HCT116 (cell line): ENCODE results near the gene ANO3.

ENCODE experiments used
- ATF3 ChIP-seq: IDR thresholded peaks from 2 replicates; pipeline ENCODE4 v1.6.1; 2012
- CBX3 ChIP-seq: IDR thresholded peaks from 2 replicates; pipeline ENCODE4 v1.6.1; 2012; ENCODE audit warnings: low read depth
- CTCF ChIP-seq, 3 experiments: fragments of 200-600 bp in 1 of 3; sonication (generic) in 1 of 3; IDR thresholded peaks in 2 of 3; conservative IDR thresholded peaks in 1 of 3; 2 replicates each; pipeline ENCODE4 v1.5.1; 2012 to 2017; ENCODE audit warnings: low read depth in 2 of 3, low read length in 2 of 3, antibody characterized with exemption in 1 of 3, borderline replicate concordance in 1 of 3, control low read depth in 1 of 3, mild to moderate bottlenecking in 1 of 3, mixed read lengths in 1 of 3, mixed run types in 1 of 3, moderate library complexity in 1 of 3; ENCODE audit not compliant: insufficient read depth in 1 of 3
- EGR1 ChIP-seq: IDR thresholded peaks from 2 replicates; pipeline ENCODE4 v1.6.1; 2012; ENCODE audit warnings: low read depth
- EZH2 ChIP-seq: fragments of 200-600 bp; sonication (generic); IDR thresholded peaks from 2 replicates; pipeline ENCODE4 v1.6.1; 2017; ENCODE audit warnings: antibody characterized with exemption, mixed run types
- EZH2phosphoT487 ChIP-seq: fragments of 200-600 bp; IDR thresholded peaks from 2 replicates; pipeline ENCODE4 v1.6.1; 2018; ENCODE audit warnings: antibody characterized with exemption, borderline replicate concordance
- POLR2A ChIP-seq: IDR thresholded peaks from 2 replicates; pipeline ENCODE4 v1.7.0; 2011; ENCODE audit warnings: borderline replicate concordance; ENCODE audit not compliant: insufficient read depth, insufficient read length; ENCODE audit errors: extremely low read depth
- POLR2AphosphoS5 ChIP-seq: IDR thresholded peaks from 2 replicates; pipeline ENCODE4 v1.6.1; 2011; ENCODE audit warnings: mild to moderate bottlenecking, low read depth, low read length, moderate library complexity
- RAD21 ChIP-seq: IDR thresholded peaks from 2 replicates; pipeline ENCODE4 v1.6.1; 2012; ENCODE audit warnings: low read depth, mild to moderate bottlenecking
- YY1 ChIP-seq: IDR thresholded peaks from 2 replicates; pipeline ENCODE4 v1.6.1; 2011; ENCODE audit warnings: low read length, low read depth, moderate library complexity, mild to moderate bottlenecking; ENCODE audit not compliant: insufficient replicate concordance; ENCODE audit errors: extremely low read depth
- ZBTB33 ChIP-seq: IDR thresholded peaks from 2 replicates; pipeline ENCODE4 v1.6.1; 2011; ENCODE audit warnings: mild to moderate bottlenecking, low read length, moderate library complexity; ENCODE audit not compliant: insufficient replicate concordance; ENCODE audit errors: extremely low read depth
- ZFX ChIP-seq: fragments of 450-650 bp; IDR thresholded peaks from 2 replicates; pipeline ENCODE4 v1.6.1; 2017
- TF ChIP-seq, protein P1 (sequence below): IDR thresholded peaks from 2 replicates; pipeline ENCODE4 v1.6.1; 2012

GRCh38 chr11:26698224-26698623 lies 366.3 kb downstream of the ANO3 start:
- no peak for TF ChIP-seq EZH2
- TF ChIP-seq CTCF (IDR thresholded peaks at IDR 0.05 in 2 of 3, conservative IDR thresholded peaks at IDR 0.05 in 1 of 3; ENCODE audit: borderline replicate concordance in 1 of 3, insufficient read depth in 1 of 3, low read depth in 2 of 3, low read length in 2 of 3): no peak
- TF ChIP-seq POLR2AphosphoS5: no peak
- no peak for TF ChIP-seq ZBTB33
- TF ChIP-seq POLR2A: no peak
- no peak for TF ChIP-seq RAD21
- no peak for TF ChIP-seq EZH2phosphoT487
- no peak for TF ChIP-seq CBX3
- TF ChIP-seq, protein P1, sequence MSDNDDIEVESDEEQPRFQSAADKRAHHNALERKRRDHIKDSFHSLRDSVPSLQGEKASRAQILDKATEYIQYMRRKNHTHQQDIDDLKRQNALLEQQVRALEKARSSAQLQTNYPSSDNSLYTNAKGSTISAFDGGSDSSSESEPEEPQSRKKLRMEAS: no peak
- no peak for TF ChIP-seq ATF3
- no peak for TF ChIP-seq ZFX
- TF ChIP-seq EGR1: no peak
- no peak for TF ChIP-seq YY1
